IMR-90 (cell line): Measurements from ENCODE around the gene CRYGN. TPM values are rescaled to one million over a fixed set of nuclear protein-coding genes. Genes with fewer than 3 reads are reported as not detected.

Source experiments
- ATAC-seq: fragments of 200-7000 bp; cut with Tn5 transposase; 2 replicates; pipeline ENCODE4 v1.9.1; 2020; ENCODE audit warnings: low read depth, mild to moderate bottlenecking, moderate library complexity
- BruUV-seq: library from RNA; stranded (reverse); fragments of 400-500 nt; replicated peaks from 2 replicates; lab custom pipeline; 2021; lab: Mats Ljungman, UMichigan
- CTCF ChIA-PET: fragments of 300-600 bp; formaldehyde crosslinking; extraction: SDS; loops from one replicate; lab custom pipeline; 2021; ENCODE audit warnings: antibody characterized with exemption; lab: Yijun Ruan, JAX
- POLR2A ChIA-PET: fragments of 300-600 bp; sonication (Branson Sonifier 250); formaldehyde crosslinking; loops from one replicate; lab custom pipeline; 2022; ENCODE audit warnings: antibody characterized with exemption; ENCODE audit not compliant: unreplicated experiment; lab: Charles Lee
- DNase-seq: peaks from one replicate; pipeline ENCODE4 v3.0.0; 2013
- H2AFZ ChIP-seq: replicated peaks from 2 replicates; pipeline ENCODE3; 2013; ENCODE audit warnings: low read length, mild to moderate bottlenecking; ENCODE audit not compliant: poor library complexity
- H2AK5ac ChIP-seq: 2 replicates; pipeline ENCODE4 v1.6.1; 2013; ENCODE audit warnings: low read depth, low read length, inconsistent platforms
- H2AK9ac ChIP-seq: replicated peaks from 2 replicates; pipeline ENCODE3; 2013; ENCODE audit warnings: mild to moderate bottlenecking, low read depth, low read length, moderate library complexity; ENCODE audit not compliant: poor library complexity
- H2BK120ac ChIP-seq: 2 replicates; pipeline ENCODE4 v1.6.1; 2013; ENCODE audit warnings: low read depth, low read length, inconsistent platforms
- H2BK15ac ChIP-seq: 3 replicates; pipeline ENCODE4 v1.6.1; 2013; ENCODE audit warnings: low read depth, low read length, inconsistent platforms
- H2BK20ac ChIP-seq: 2 replicates; pipeline ENCODE4 v1.6.1; 2013; ENCODE audit warnings: low read depth, mild to moderate bottlenecking, inconsistent platforms, low read length, moderate library complexity
- H2BK5ac ChIP-seq: 2 replicates; pipeline ENCODE4 v1.6.1; 2013; ENCODE audit warnings: mild to moderate bottlenecking, low read depth, low read length, inconsistent platforms; ENCODE audit not compliant: poor library complexity, severe bottlenecking
- H3K14ac ChIP-seq: replicated peaks from 2 replicates; pipeline ENCODE4 v1.6.1; 2013; ENCODE audit warnings: low read depth, low read length, inconsistent platforms
- H3K18ac ChIP-seq: 2 replicates; pipeline ENCODE4 v1.6.1; 2013; ENCODE audit warnings: low read depth, low read length, control low read depth
- H3K23ac ChIP-seq: 2 replicates; pipeline ENCODE4 v1.6.1; 2013; ENCODE audit warnings: low read depth, low read length, inconsistent platforms
- H3K27ac ChIP-seq: 2 replicates; pipeline ENCODE4 v1.5.1; 2013; ENCODE audit warnings: mild to moderate bottlenecking, control low read depth, low read length; ENCODE audit not compliant: insufficient read depth
- H3K27me3 ChIP-seq: 2 replicates; pipeline ENCODE4 v1.6.1; 2013; ENCODE audit warnings: low read length; ENCODE audit not compliant: control insufficient read depth, insufficient read depth
- H3K36me3 ChIP-seq: 2 replicates; pipeline ENCODE4 v1.6.1; 2013; ENCODE audit warnings: low read length, mixed read lengths; ENCODE audit not compliant: control insufficient read depth, insufficient read depth
- H3K4ac ChIP-seq: 2 replicates; pipeline ENCODE4 v1.6.1; 2013; ENCODE audit warnings: low read depth, low read length, inconsistent platforms
- H3K4me1 ChIP-seq: 2 replicates; pipeline ENCODE4 v1.6.1; 2013; ENCODE audit warnings: low read length, mixed read lengths; ENCODE audit not compliant: control insufficient read depth, insufficient read depth
- H3K4me2 ChIP-seq: 2 replicates; pipeline ENCODE4 v1.6.1; 2013; ENCODE audit warnings: low read depth, mild to moderate bottlenecking, control low read depth, low read length, moderate library complexity
- H3K4me3 ChIP-seq: 2 replicates; pipeline ENCODE4 v1.5.1; 2013; ENCODE audit warnings: low read depth, mild to moderate bottlenecking, control low read depth, low read length, moderate library complexity; ENCODE audit not compliant: insufficient read depth
- H3K56ac ChIP-seq: 2 replicates; pipeline ENCODE4 v1.6.1; 2013; ENCODE audit warnings: low read length, inconsistent platforms; ENCODE audit not compliant: insufficient read depth; ENCODE audit errors: extremely low read depth
- H3K79me1 ChIP-seq, 2 experiments: 2 replicates each; pipeline ENCODE4 v1.6.1; 2013; ENCODE audit warnings: low read length in 2 of 2, inconsistent platforms in 1 of 2, low read depth in 1 of 2
- H3K9ac ChIP-seq: 2 replicates; pipeline ENCODE4 v1.6.1; 2013; ENCODE audit warnings: low read depth, low read length, control low read depth
- H3K9me1 ChIP-seq: 2 replicates; pipeline ENCODE4 v1.6.1; 2013; ENCODE audit warnings: low read length, inconsistent platforms; ENCODE audit not compliant: insufficient read depth
- H3K9me3 ChIP-seq: 2 replicates; pipeline ENCODE4 v1.6.1; 2013; ENCODE audit warnings: low read length; ENCODE audit not compliant: control insufficient read depth, insufficient read depth
- H4K20me1 ChIP-seq: 2 replicates; pipeline ENCODE4 v1.6.1; 2013; ENCODE audit warnings: low read length, inconsistent platforms; ENCODE audit not compliant: insufficient read depth
- H4K5ac ChIP-seq: 2 replicates; pipeline ENCODE4 v1.6.1; 2013; ENCODE audit warnings: mild to moderate bottlenecking, low read depth, low read length, control low read depth
- H4K8ac ChIP-seq, 2 experiments: 2 replicates each; pipeline ENCODE4 v1.6.1; 2013; ENCODE audit warnings: low read depth in 2 of 2, low read length in 2 of 2, control low read depth in 1 of 2, inconsistent platforms in 1 of 2
- H4K91ac ChIP-seq: 2 replicates; pipeline ENCODE4 v1.6.1; 2013; ENCODE audit warnings: low read depth, low read length, inconsistent platforms; ENCODE audit not compliant: insufficient read depth
- BHLHE40 ChIP-seq: fragments of 150-350 bp; IDR thresholded peaks from 2 replicates; pipeline ENCODE4 v1.6.1; 2016; ENCODE audit warnings: mild to moderate bottlenecking, low read depth, low read length
- CHD1 ChIP-seq: IDR thresholded peaks from 2 replicates; pipeline ENCODE4 v1.6.1; 2012; ENCODE audit warnings: low read depth, low read length, improper control_type of control experiment
- MAFK ChIP-seq: IDR thresholded peaks from 2 replicates; pipeline ENCODE4 v1.6.1; 2012; ENCODE audit warnings: low read depth, low read length, improper control_type of control experiment
- MAZ ChIP-seq: IDR thresholded peaks from 2 replicates; pipeline ENCODE4 v1.6.1; 2012; ENCODE audit warnings: low read depth, mild to moderate bottlenecking, low read length, improper control_type of control experiment, moderate library complexity, borderline replicate concordance
- MXI1 ChIP-seq: IDR thresholded peaks from 2 replicates; pipeline ENCODE4 v1.6.1; 2012; ENCODE audit warnings: low read depth, mild to moderate bottlenecking, low read length, moderate library complexity, borderline replicate concordance
- NFE2L2 ChIP-seq: fragments of 150-350 bp; IDR thresholded peaks from 2 replicates; pipeline ENCODE4 v1.6.1; 2016; ENCODE audit warnings: low read depth, mild to moderate bottlenecking, low read length
- RCOR1 ChIP-seq: IDR thresholded peaks from 2 replicates; pipeline ENCODE4 v1.6.1; 2012; ENCODE audit warnings: mild to moderate bottlenecking, low read length, improper control_type of control experiment; ENCODE audit not compliant: insufficient replicate concordance
- RFX5 ChIP-seq: IDR thresholded peaks from 2 replicates; pipeline ENCODE4 v1.8.0; 2012; ENCODE audit warnings: low read depth, mild to moderate bottlenecking, low read length, moderate library complexity
- SMC3 ChIP-seq: fragments of 150-350 bp; IDR thresholded peaks from 2 replicates; pipeline ENCODE4 v1.6.1; 2016; ENCODE audit warnings: low read depth, mild to moderate bottlenecking, antibody characterized with exemption, low read length, moderate library complexity
- WGBS, 2 experiments: methylation state at CpG; one replicate each; pipeline versions ENCODE4 v1.1.5 to v1.1.7; 2013; ENCODE audit warnings: missing lambda C conversion rate in 2 of 2; ENCODE audit not compliant: insufficient read length in 1 of 2; ENCODE audit errors: extremely low coverage in 2 of 2; 5-methylcytosine and 5-hydroxymethylcytosine counted together
- dilution Hi-C: fragments of 300-500 bp; cut with HindIII; formaldehyde crosslinking; loops from one replicate; pipeline ENCODE4 v1.14.3; 2018; ENCODE audit warnings: low sequenced_read_pairs; ENCODE audit not compliant: unreplicated experiment
- in situ Hi-C: fragments of 300-500 bp; cut with MboI; formaldehyde crosslinking; loops from 3 replicates; pipeline ENCODE4 v1.14.3; 2019; ENCODE audit warnings: low sequenced_read_pairs, inconsistent platforms, mixed read lengths
- intact Hi-C: fragments of 100-400 bp; cut with micrococcal nuclease; formaldehyde crosslinking; loops from 2 replicates; pipeline ENCODE4 v1.10.0; 2022
- polyA plus RNA-seq, 3 experiments: library from polyadenylated mRNA; depleted of rRNA; stranded (reverse); fragments of >200 nt; gene quantifications; 2 replicates each; pipeline ENCODE4 v1.2.3, GENCODE V29; 2012; ENCODE audit warnings: low replicate concordance in 1 of 3
- total RNA-seq: library from RNA; depleted of rRNA; stranded (reverse); fragments of >200 nt; gene quantifications from 2 replicates; pipeline ENCODE4 v1.2.3, GENCODE V29; 2012
- TF ChIP-seq, protein P1 (sequence below): fragments of 150-350 bp; IDR thresholded peaks from 2 replicates; pipeline ENCODE4 v1.6.1; 2017; ENCODE audit warnings: mild to moderate bottlenecking, antibody characterized with exemption, low read length, low read depth
- TF ChIP-seq, protein P2 (sequence below): fragments of 150-350 bp; IDR thresholded peaks from 2 replicates; pipeline ENCODE4 v1.6.1; 2016; ENCODE audit warnings: low read depth, mild to moderate bottlenecking, low read length, moderate library complexity, borderline replicate concordance

CRYGN gene
- total and polyA plus RNA-seq, 2 of the 4 experiments (the other 2 are of a cell fraction) = not detected

DNA sequence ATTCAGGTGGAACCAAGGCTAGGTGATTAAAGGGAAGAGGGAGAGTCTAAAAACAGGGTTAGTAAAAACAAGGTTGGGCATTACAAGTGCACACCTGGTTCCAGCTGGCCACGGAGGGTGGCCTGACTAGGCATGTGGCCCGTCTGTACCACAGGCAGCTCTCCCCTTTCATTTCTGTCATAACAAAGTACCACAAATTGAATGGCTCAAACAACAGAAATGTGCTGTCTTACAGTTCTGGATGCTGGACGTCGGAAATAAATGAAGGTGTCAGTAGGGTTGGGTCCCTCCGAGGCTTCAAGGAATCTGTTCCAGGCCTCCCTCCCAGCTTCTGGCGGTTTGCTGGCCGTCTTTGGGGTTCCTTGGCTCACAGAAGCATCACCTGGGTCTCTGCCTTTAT lies 16.7 kb downstream of the CRYGN start:
- Histone ChIP-seq H2BK15ac (no peak overlapping the region), H2BK20ac (no peak overlapping the region), H3K9me1 (peaks cover 6% of the 10 kb centered on the region), H4K8ac (no peak overlapping the region), H3K4ac (no peak overlapping the region), H2AFZ (no peak overlapping the region), H3K23ac (no peak overlapping the region), H2AK5ac (no peak overlapping the region), H3K9ac (no peak overlapping the region), H2BK120ac (no peak overlapping the region), H3K4me1 (peaks cover 20% of the 10 kb centered on the region), H4K91ac (no peak overlapping the region; the same call in 1 of the 2 replicates), H3K4me2 (no peak overlapping the region), H3K9me3 (peaks cover 22% of the 10 kb centered on the region), H3K14ac (no peak overlapping the region), H3K56ac (no peak overlapping the region), H4K5ac (no peak overlapping the region), H3K4me3 (no peak overlapping the region), H2BK5ac (no peak overlapping the region), H3K27me3 (peaks cover 2% of the 10 kb centered on the region; the same call in 1 of the 2 replicates), H3K79me1 (no peaks in the 10 kb centered on the region; a peak in 1 of 4 replicates), H2AK9ac (no peak overlapping the region), H4K20me1 (peaks cover 5% of the 10 kb centered on the region; the same call in 1 of the 2 replicates), H3K36me3 (no peaks in the 10 kb centered on the region), H3K18ac (no peak overlapping the region), H3K27ac (no peak overlapping the region)
- dilution Hi-C loops (no loop called here), in situ Hi-C loops (no loop called here), intact Hi-C loops (no loop called here)
- DNase-seq (no peak), ATAC-seq (no peak)
- no TSS peak for BruUV-seq
- ChIA-PET CTCF (no interaction called here), POLR2A (no interaction called here)
- WGBS, 2 experiments = 60% methylated on average over 1 of the region's 7 CpGs; no CpG with 5 or more reads in 1 of the 2 experiments
- TF ChIP-seq SMC3 (no peak), MAZ (no peak), MAFK (no peak), BHLHE40 (no peak), MXI1 (no peak), CHD1 (no peak), RFX5 (no peak), NFE2L2 (no peak), RCOR1 (no peak)
- TF ChIP-seq, protein P1, sequence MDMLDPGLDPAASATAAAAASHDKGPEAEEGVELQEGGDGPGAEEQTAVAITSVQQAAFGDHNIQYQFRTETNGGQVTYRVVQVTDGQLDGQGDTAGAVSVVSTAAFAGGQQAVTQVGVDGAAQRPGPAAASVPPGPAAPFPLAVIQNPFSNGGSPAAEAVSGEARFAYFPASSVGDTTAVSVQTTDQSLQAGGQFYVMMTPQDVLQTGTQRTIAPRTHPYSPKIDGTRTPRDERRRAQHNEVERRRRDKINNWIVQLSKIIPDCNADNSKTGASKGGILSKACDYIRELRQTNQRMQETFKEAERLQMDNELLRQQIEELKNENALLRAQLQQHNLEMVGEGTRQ = no peak
- TF ChIP-seq, protein P2, sequence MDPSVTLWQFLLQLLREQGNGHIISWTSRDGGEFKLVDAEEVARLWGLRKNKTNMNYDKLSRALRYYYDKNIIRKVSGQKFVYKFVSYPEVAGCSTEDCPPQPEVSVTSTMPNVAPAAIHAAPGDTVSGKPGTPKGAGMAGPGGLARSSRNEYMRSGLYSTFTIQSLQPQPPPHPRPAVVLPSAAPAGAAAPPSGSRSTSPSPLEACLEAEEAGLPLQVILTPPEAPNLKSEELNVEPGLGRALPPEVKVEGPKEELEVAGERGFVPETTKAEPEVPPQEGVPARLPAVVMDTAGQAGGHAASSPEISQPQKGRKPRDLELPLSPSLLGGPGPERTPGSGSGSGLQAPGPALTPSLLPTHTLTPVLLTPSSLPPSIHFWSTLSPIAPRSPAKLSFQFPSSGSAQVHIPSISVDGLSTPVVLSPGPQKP = no peak
